Ovary (tissue), 9 donors: ENCODE data around the gene COMTD1. TPM values are rescaled to one million over a fixed set of nuclear protein-coding genes. Genes with fewer than 3 reads are reported as not detected.

ENCODE experiments used
- DNase-seq, 5 donors: peaks; one replicate each; pipeline ENCODE4 v3.0.0-alpha.2; 2019 to 2020
- H3K27ac ChIP-seq, 2 donors: fragments of 200-600 bp; one replicate each; pipeline versions ENCODE4 v1.5.1 to v1.8.0; 2019 to 2022
- H3K27me3 ChIP-seq: fragments of 200-600 bp; one replicate; pipeline ENCODE4 v1.8.0; 2022
- H3K36me3 ChIP-seq: fragments of 200-600 bp; sonication (generic); one replicate; pipeline ENCODE4 v1.5.1; 2019
- H3K4me1 ChIP-seq: one replicate; pipeline ENCODE4 v1.8.1; 2013; ENCODE audit warnings: mild to moderate bottlenecking, moderate library complexity; ENCODE audit not compliant: insufficient read depth
- H3K4me3 ChIP-seq: fragments of 200-600 bp; sonication (generic); one replicate; pipeline ENCODE4 v1.5.1; 2017
- H3K9me3 ChIP-seq, 2 donors: fragments of 200-600 bp in 1 of 2; sonication (generic) in 1 of 2; one replicate each; pipeline versions ENCODE4 v1.5.1 to v1.8.1; 2013 to 2019; ENCODE audit warnings: mild to moderate bottlenecking in 1 of 2, moderate library complexity in 1 of 2
- EP300 ChIP-seq: sonication (generic); formaldehyde crosslinking; IDR thresholded peaks from one replicate; pipeline ENCODE4 v1.6.1; 2017; ENCODE audit warnings: antibody characterized with exemption
- POLR2A ChIP-seq: fragments of 450-650 bp; IDR thresholded peaks from one replicate; pipeline ENCODE4 v1.6.1; 2017; ENCODE audit warnings: antibody characterized with exemption, mild to moderate bottlenecking, moderate library complexity
- WGBS, 3 donors: extraction: QIAGEN DNeasy Blood & Tissue Kit in 1 of 3; methylation state at CpG; one replicate each; pipeline versions ENCODE4 v1.1.5 to v1.1.7; 2013 to 2017; 5-methylcytosine and 5-hydroxymethylcytosine counted together
- intact Hi-C, 4 donors: fragments of 100-400 bp; cut with DNase I; formaldehyde crosslinking; loops; one replicate each; pipeline versions ENCODE4 v1.11.0 to v1.15.1; 2022 to 2023
- polyA plus RNA-seq, 2 donors: library from polyadenylated mRNA; stranded (reverse); fragments of 200-250 nt in 1 of 2; fragments of 350-450 nt in 1 of 2; fragmentation: Illumina TruSeq in 1 of 2; extraction: RNeasy Lipid Tissue Mini Kit (QIAGEN cat#74804) in 1 of 2; gene quantifications; one replicate each; pipeline ENCODE4 v1.2.3, GENCODE V29; 2013 to 2014
- total RNA-seq, 7 donors: library from RNA; depleted of rRNA in 2 of 7; stranded (reverse); fragments of >200 nt in 2 of 7; fragmentation: NEBNext Ultra II Directional in 3 of 7; extraction: Animal tissue kit (Norgen Biotek cat#: 25700) in 3 of 7; gene quantifications; one replicate each; pipeline versions ENCODE4 v1.1.0 to v1.2.4, GENCODE V29; 2016 to 2023
- TF ChIP-seq, protein P1 (sequence below), 3 donors: fragments of 450-650 bp in 2 of 3; fragments of 200-600 bp in 1 of 3; IDR thresholded peaks; one replicate each; pipeline versions ENCODE4 v1.5.1 to v1.8.0; 2016 to 2022; ENCODE audit warnings: antibody characterized with exemption in 3 of 3, mild to moderate bottlenecking in 1 of 3
- donor health status: DM: no; HTN: no; CAD: no; lungs with moderate emphysema.
- donor health status: DM: no; HTN: no; CAD: no.
- donor health status: Bipolar disorder and iron deficiency.
- donor health status: DM: yes; HTN: yes; CAD: no.
- donor health status: DM: no; HTN: no; CAD: no.
- donor health status: DM: yes; HTN: yes; CAD: no.

The COMTD1 gene
- total and polyA plus RNA-seq, 9 donors = 14.2 to 37.3 (median 18.2) TPM; not detected in 1

GRCh38 chr10:75261813-75262705 lies 26.3 kb upstream of the COMTD1 start:
- Histone ChIP-seq H3K4me3 (no peak overlapping the region), H3K27ac (no peak overlapping the region), H3K9me3 (no peaks in the 10 kb centered on the region), H3K27me3 (no peaks in the 10 kb centered on the region), H3K36me3 (no peaks in the 10 kb centered on the region), H3K4me1 (peaks cover 4% of the 10 kb centered on the region)
- no peak for DNase-seq
- no peak for TF ChIP-seq POLR2A
- TF ChIP-seq EP300 = no peak
- TF ChIP-seq, protein P1, sequence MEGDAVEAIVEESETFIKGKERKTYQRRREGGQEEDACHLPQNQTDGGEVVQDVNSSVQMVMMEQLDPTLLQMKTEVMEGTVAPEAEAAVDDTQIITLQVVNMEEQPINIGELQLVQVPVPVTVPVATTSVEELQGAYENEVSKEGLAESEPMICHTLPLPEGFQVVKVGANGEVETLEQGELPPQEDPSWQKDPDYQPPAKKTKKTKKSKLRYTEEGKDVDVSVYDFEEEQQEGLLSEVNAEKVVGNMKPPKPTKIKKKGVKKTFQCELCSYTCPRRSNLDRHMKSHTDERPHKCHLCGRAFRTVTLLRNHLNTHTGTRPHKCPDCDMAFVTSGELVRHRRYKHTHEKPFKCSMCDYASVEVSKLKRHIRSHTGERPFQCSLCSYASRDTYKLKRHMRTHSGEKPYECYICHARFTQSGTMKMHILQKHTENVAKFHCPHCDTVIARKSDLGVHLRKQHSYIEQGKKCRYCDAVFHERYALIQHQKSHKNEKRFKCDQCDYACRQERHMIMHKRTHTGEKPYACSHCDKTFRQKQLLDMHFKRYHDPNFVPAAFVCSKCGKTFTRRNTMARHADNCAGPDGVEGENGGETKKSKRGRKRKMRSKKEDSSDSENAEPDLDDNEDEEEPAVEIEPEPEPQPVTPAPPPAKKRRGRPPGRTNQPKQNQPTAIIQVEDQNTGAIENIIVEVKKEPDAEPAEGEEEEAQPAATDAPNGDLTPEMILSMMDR (IDR thresholded peaks at IDR 0.05) = no peak
- 21 to 33% (median 24%) methylated on average over 24 to 25 of the region's 25 CpGs for WGBS, 3 donors
- intact Hi-C loops = no loop called here

GRCh38 chr10:75260990-75261389 lies 25.2 kb upstream of the COMTD1 start:
- H3K9me3 ChIP-seq = no peaks in the 10 kb centered on the region
- DNase-seq = no peak
- H3K4me3 ChIP-seq = no peak overlapping the region
- 59 to 67% (median 61%) methylated on average over 3 of the region's 3 CpGs for WGBS, 3 donors
- no peaks in the 10 kb centered on the region for H3K36me3 ChIP-seq
- no peaks in the 10 kb centered on the region for H3K27me3 ChIP-seq
- intact Hi-C loops = no loop called here
- TF ChIP-seq EP300 = no peak
- TF ChIP-seq POLR2A = no peak
- TF ChIP-seq, protein P1 (IDR thresholded peaks at IDR 0.05) = no peak
- no peak overlapping the region for H3K27ac ChIP-seq
- peaks cover 4% of the 10 kb centered on the region for H3K4me1 ChIP-seq

GRCh38 chr10:75254739-75255138 lies 19.0 kb upstream of the COMTD1 start:
- intact Hi-C loops = loop anchor here in 1 of 4 donors (2.0 kb wide), 1 partner anchor 54 kb away; no protein-coding TSS in a partner anchor
- H3K4me1 ChIP-seq = no peaks in the 10 kb centered on the region
- no peak overlapping the region for H3K27ac ChIP-seq
- no peaks in the 10 kb centered on the region for H3K36me3 ChIP-seq
- no peak for DNase-seq
- WGBS, 3 donors = 92 to 100% (median 97%) methylated on average over 2 of the region's 2 CpGs
- no peak for TF ChIP-seq POLR2A
- TF ChIP-seq, protein P1 (IDR thresholded peaks at IDR 0.05) = no peak
- no peak for TF ChIP-seq EP300
- no peak overlapping the region for H3K4me3 ChIP-seq
- H3K27me3 ChIP-seq = no peaks in the 10 kb centered on the region
- no peaks in the 10 kb centered on the region for H3K9me3 ChIP-seq

- Histone ChIP-seq H3K27ac (no peak overlapping the region), H3K27me3 (no peaks in the 10 kb centered on the region), H3K36me3 (no peaks in the 10 kb centered on the region), H3K4me3 (no peak overlapping the region), H3K4me1 (no peaks in the 10 kb centered on the region), H3K9me3 (no peaks in the 10 kb centered on the region)
- WGBS, 3 donors = 98 to 100% (median 98%) methylated on average over 1 of the region's 1 CpG
- no peak for DNase-seq
- intact Hi-C loops = loop anchor here in 1 of 4 donors (2.0 kb wide), 1 partner anchor 55 kb away; no protein-coding TSS in a partner anchor
- TF ChIP-seq, protein P1 (IDR thresholded peaks at IDR 0.05) = no peak
- no peak for TF ChIP-seq EP300
- TF ChIP-seq POLR2A = no peak
These were observed 17.8 kb upstream of the COMTD1 start for GRCh38 chr10:75253281-75254220.
